Liver (tissue), 9 donors: ENCODE measurements around the gene ZNF530. TPM values are rescaled to one million over a fixed set of nuclear protein-coding genes. Genes with fewer than 3 reads are reported as not detected.

Experiments
- DNase-seq: peaks from one replicate; pipeline ENCODE4 v3.0.0-alpha.2; 2017; ENCODE audit warnings: low spot score
- H3K27ac ChIP-seq, 2 donors: one replicate each; pipeline ENCODE4 v1.7.0; 2013; ENCODE audit warnings: inconsistent platforms in 2 of 2, low read length in 2 of 2, control low read depth in 1 of 2, low read depth in 1 of 2, mild to moderate bottlenecking in 1 of 2
- H3K27me3 ChIP-seq, 4 donors: one replicate each; pipeline versions ENCODE4 v1.6.1 to v1.7.0; 2013; ENCODE audit warnings: low read length in 3 of 4, inconsistent platforms in 1 of 4, mild to moderate bottlenecking in 1 of 4, moderate library complexity in 1 of 4; ENCODE audit not compliant: control insufficient read depth in 4 of 4, insufficient read depth in 4 of 4
- H3K36me3 ChIP-seq, 4 donors: one replicate each; pipeline versions ENCODE4 v1.6.1 to v1.7.0; 2013; ENCODE audit warnings: low read length in 3 of 4, mild to moderate bottlenecking in 3 of 4, low read depth in 1 of 4, moderate library complexity in 1 of 4; ENCODE audit not compliant: control insufficient read depth in 4 of 4, insufficient read depth in 3 of 4
- H3K4me1 ChIP-seq, 4 donors: one replicate each; pipeline versions ENCODE4 v1.6.1 to v1.7.0; 2013; ENCODE audit warnings: low read length in 3 of 4, mild to moderate bottlenecking in 3 of 4, moderate library complexity in 1 of 4; ENCODE audit not compliant: control insufficient read depth in 4 of 4, insufficient read depth in 4 of 4
- H3K4me3 ChIP-seq, 3 donors: one replicate each; pipeline versions ENCODE4 v1.6.1 to v1.7.0; 2013; ENCODE audit warnings: low read length in 3 of 3, control low read depth in 1 of 3, low read depth in 1 of 3, mild to moderate bottlenecking in 1 of 3
- H3K9ac ChIP-seq, 2 donors: one replicate each; pipeline ENCODE4 v1.7.0; 2013; ENCODE audit warnings: low read length in 2 of 2, mild to moderate bottlenecking in 2 of 2, moderate library complexity in 2 of 2, control low read depth in 1 of 2, low read depth in 1 of 2
- H3K9me3 ChIP-seq, 4 donors: one replicate each; pipeline versions ENCODE4 v1.6.1 to v1.7.0; 2013; ENCODE audit warnings: low read length in 3 of 4; ENCODE audit not compliant: control insufficient read depth in 4 of 4
- EGR1 ChIP-seq, 2 donors: IDR thresholded peaks; 2 replicates each; pipeline ENCODE4 v1.6.1; 2016 to 2018; ENCODE audit warnings: antibody characterized with exemption in 2 of 2, low read depth in 2 of 2
- FOXA1 ChIP-seq: IDR thresholded peaks from 2 replicates; pipeline ENCODE4 v1.6.1; 2016; ENCODE audit warnings: antibody characterized with exemption
- FOXA2 ChIP-seq: IDR thresholded peaks from 2 replicates; pipeline ENCODE4 v1.6.1; 2016; ENCODE audit warnings: antibody characterized with exemption
- GABPA ChIP-seq, 2 donors: IDR thresholded peaks in 1 of 2; conservative IDR thresholded peaks in 1 of 2; 2 replicates each; pipeline ENCODE4 v1.6.1; 2016; ENCODE audit warnings: antibody characterized with exemption in 2 of 2, mild to moderate bottlenecking in 1 of 2, moderate library complexity in 1 of 2
- HNF4A ChIP-seq, 2 donors: conservative IDR thresholded peaks; 2 replicates each; pipeline ENCODE4 v1.6.1; 2016; ENCODE audit warnings: antibody characterized with exemption in 2 of 2, mild to moderate bottlenecking in 2 of 2
- HNF4G ChIP-seq: IDR thresholded peaks from 2 replicates; pipeline ENCODE4 v1.6.1; 2016; ENCODE audit warnings: antibody characterized with exemption
- JUND ChIP-seq, 2 donors: IDR thresholded peaks; 2 replicates each; pipeline ENCODE4 v1.6.1; 2016; ENCODE audit warnings: antibody characterized with exemption in 2 of 2
- NR2F2 ChIP-seq: IDR thresholded peaks from 2 replicates; pipeline ENCODE4 v1.6.1; 2016; ENCODE audit warnings: antibody characterized with exemption
- RAD21 ChIP-seq, 2 donors: IDR thresholded peaks; 2 replicates each; pipeline ENCODE4 v1.6.1; 2016; ENCODE audit warnings: antibody characterized with exemption in 2 of 2, mild to moderate bottlenecking in 2 of 2
- RXRA ChIP-seq, 2 donors: IDR thresholded peaks; 2 replicates each; pipeline ENCODE4 v1.6.1; 2017 to 2018; ENCODE audit warnings: antibody characterized with exemption in 2 of 2, mild to moderate bottlenecking in 1 of 2
- SP1 ChIP-seq: IDR thresholded peaks from 2 replicates; pipeline ENCODE4 v1.6.1; 2018; ENCODE audit warnings: antibody characterized with exemption, mild to moderate bottlenecking
- TAF1 ChIP-seq: conservative IDR thresholded peaks from 2 replicates; pipeline ENCODE4 v1.6.1; 2016; ENCODE audit warnings: antibody characterized with exemption, mild to moderate bottlenecking
- YY1 ChIP-seq: IDR thresholded peaks from 2 replicates; pipeline ENCODE4 v1.6.1; 2016; ENCODE audit warnings: antibody characterized with exemption, mild to moderate bottlenecking
- WGBS: extraction: QIAGEN DNeasy Blood & Tissue Kit; methylation state at CpG from one replicate; pipeline ENCODE4 v1.1.7; 2013; 5-methylcytosine and 5-hydroxymethylcytosine counted together
- polyA plus RNA-seq, 2 donors: library from polyadenylated mRNA; stranded (reverse) in 1 of 2; unstranded in 1 of 2; fragments of 200-250 nt in 1 of 2; fragments of >200 nt in 1 of 2; fragmentation: Nextera tagmentation in 1 of 2; extraction: Ambion mirVana in 1 of 2; gene quantifications; one replicate each; pipeline versions ENCODE4 v1.2.1 to v1.2.3, GENCODE V29; 2013 to 2015
- total RNA-seq, 2 donors: library from RNA; depleted of rRNA; stranded (reverse); fragments of >200 nt; gene quantifications; one replicate each; pipeline ENCODE4 v1.2.3, GENCODE V29; 2014
- TF ChIP-seq, protein P1 (sequence below): IDR thresholded peaks from 2 replicates; pipeline ENCODE4 v1.6.1; 2016; ENCODE audit warnings: antibody characterized with exemption
- TF ChIP-seq, protein P2 (sequence below): IDR thresholded peaks from 2 replicates; pipeline ENCODE4 v1.6.1; 2016; ENCODE audit warnings: antibody characterized with exemption
- TF ChIP-seq, protein P3 (sequence below): fragments of 150-350 bp; IDR thresholded peaks from 2 replicates; pipeline ENCODE4 v1.5.1; 2017; ENCODE audit warnings: improper control_type of control experiment, low read depth, low read length; ENCODE audit not compliant: missing input control
- TF ChIP-seq, protein P4 (sequence below): IDR thresholded peaks from 2 replicates; pipeline ENCODE4 v1.6.1; 2016; ENCODE audit warnings: antibody characterized with exemption
- TF ChIP-seq, protein P5 (sequence below): IDR thresholded peaks from 2 replicates; pipeline ENCODE4 v1.6.1; 2016; ENCODE audit warnings: antibody characterized with exemption, mild to moderate bottlenecking
- donor health status: healthy.
- donor health status: healthy.
- donor health status: healthy.
- donor health status: healthy.
- donor health status: healthy.

Gene ZNF530
- total RNA-seq: 1 to 10 TPM; 1.4 to 7.1 TPM
- 1 to 10 TPM in 1 of 2 donors, under 1 TPM in 1; 0.86 to 1.4 TPM for polyA plus RNA-seq

DNA sequence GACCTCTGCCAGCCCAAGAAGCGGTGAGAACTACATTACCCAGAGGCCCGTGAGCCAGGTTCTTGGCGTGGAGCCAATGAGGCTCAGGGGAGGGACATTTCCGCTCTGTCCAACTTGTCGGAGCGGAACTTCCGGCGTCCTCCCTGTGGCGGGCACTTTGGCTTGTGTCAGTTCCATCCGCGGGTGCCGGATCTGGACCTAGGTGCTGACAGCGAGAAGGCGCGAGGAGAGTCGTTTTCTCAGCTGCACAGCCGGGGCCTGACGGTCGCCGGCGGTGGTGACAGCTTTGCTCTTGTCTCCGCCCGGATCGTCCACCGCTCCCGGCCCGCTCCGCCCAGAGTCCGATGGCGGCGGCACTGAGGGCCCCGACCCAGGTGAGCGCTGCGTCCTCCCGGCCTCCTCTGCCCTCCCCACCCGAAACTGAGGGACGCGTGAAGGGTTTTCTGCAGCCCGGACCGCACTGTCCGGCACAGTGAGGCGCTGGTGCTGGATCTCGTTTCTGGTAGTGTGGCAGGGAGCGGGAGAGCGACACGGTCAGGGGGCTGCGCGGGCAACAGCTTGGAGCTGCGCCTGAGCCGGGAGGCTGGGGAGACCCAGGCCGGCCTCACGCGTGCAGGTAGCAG, at the start of gene ZNF530:
TSS of gene ZNF530 (plus strand) at position 125 of the 623 bp plus-strand sequence. CDS start 4,461 bp downstream, outside the sequence.
- peak; percentile 93 for DNase-seq
- Histone ChIP-seq H3K9ac (no peak within 1 kb of the TSS), H3K27me3 (no peaks in the 10 kb centered on the region), H3K4me1 (peaks cover 3 to 14% (median 9%) of the 10 kb centered on the region in 4 donors), H3K9me3 (peaks cover 5 to 36% (median 29%) of the 10 kb centered on the region in 4 donors), H3K36me3 (peaks cover 2 to 12% (median 11%) of the 10 kb centered on the region in 4 donors), H3K4me3 (peak within 1 kb of the TSS; percentile 60 to 95 (median 81)), H3K27ac (no peak within 1 kb of the TSS)
- under 1% methylated on average over 53 of the region's 53 CpGs for WGBS
- TF ChIP-seq RAD21 (IDR thresholded peaks at IDR 0.05) (peak; percentile 11 to 37), EGR1 (IDR thresholded peaks at IDR 0.05; ENCODE audit: low read depth in 2 of 2) (no peak), FOXA2 (no peak), YY1 (peak; percentile 83), JUND (IDR thresholded peaks at IDR 0.05) (no peak), TAF1 (no peak), HNF4A (conservative IDR thresholded peaks at IDR 0.05) (no peak), NR2F2 (no peak), RXRA (IDR thresholded peaks at IDR 0.05) (peak; percentile 26 to 29), SP1 (peak; percentile 11), FOXA1 (no peak), HNF4G (no peak), GABPA (IDR thresholded peaks at IDR 0.05 in 1 of 2, conservative IDR thresholded peaks at IDR 0.05 in 1 of 2) (peak; percentile 92 to 99)
- TF ChIP-seq, protein P1, sequence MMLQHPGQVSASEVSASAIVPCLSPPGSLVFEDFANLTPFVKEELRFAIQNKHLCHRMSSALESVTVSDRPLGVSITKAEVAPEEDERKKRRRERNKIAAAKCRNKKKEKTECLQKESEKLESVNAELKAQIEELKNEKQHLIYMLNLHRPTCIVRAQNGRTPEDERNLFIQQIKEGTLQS: no peak
- TF ChIP-seq, protein P2, sequence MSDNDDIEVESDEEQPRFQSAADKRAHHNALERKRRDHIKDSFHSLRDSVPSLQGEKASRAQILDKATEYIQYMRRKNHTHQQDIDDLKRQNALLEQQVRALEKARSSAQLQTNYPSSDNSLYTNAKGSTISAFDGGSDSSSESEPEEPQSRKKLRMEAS: peak; percentile 44
- TF ChIP-seq, protein P3, sequence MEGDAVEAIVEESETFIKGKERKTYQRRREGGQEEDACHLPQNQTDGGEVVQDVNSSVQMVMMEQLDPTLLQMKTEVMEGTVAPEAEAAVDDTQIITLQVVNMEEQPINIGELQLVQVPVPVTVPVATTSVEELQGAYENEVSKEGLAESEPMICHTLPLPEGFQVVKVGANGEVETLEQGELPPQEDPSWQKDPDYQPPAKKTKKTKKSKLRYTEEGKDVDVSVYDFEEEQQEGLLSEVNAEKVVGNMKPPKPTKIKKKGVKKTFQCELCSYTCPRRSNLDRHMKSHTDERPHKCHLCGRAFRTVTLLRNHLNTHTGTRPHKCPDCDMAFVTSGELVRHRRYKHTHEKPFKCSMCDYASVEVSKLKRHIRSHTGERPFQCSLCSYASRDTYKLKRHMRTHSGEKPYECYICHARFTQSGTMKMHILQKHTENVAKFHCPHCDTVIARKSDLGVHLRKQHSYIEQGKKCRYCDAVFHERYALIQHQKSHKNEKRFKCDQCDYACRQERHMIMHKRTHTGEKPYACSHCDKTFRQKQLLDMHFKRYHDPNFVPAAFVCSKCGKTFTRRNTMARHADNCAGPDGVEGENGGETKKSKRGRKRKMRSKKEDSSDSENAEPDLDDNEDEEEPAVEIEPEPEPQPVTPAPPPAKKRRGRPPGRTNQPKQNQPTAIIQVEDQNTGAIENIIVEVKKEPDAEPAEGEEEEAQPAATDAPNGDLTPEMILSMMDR: no peak
- TF ChIP-seq, protein P4, sequence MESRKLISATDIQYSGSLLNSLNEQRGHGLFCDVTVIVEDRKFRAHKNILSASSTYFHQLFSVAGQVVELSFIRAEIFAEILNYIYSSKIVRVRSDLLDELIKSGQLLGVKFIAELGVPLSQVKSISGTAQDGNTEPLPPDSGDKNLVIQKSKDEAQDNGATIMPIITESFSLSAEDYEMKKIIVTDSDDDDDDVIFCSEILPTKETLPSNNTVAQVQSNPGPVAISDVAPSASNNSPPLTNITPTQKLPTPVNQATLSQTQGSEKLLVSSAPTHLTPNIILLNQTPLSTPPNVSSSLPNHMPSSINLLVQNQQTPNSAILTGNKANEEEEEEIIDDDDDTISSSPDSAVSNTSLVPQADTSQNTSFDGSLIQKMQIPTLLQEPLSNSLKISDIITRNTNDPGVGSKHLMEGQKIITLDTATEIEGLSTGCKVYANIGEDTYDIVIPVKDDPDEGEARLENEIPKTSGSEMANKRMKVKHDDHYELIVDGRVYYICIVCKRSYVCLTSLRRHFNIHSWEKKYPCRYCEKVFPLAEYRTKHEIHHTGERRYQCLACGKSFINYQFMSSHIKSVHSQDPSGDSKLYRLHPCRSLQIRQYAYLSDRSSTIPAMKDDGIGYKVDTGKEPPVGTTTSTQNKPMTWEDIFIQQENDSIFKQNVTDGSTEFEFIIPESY: peak; percentile 27
- TF ChIP-seq, protein P5, sequence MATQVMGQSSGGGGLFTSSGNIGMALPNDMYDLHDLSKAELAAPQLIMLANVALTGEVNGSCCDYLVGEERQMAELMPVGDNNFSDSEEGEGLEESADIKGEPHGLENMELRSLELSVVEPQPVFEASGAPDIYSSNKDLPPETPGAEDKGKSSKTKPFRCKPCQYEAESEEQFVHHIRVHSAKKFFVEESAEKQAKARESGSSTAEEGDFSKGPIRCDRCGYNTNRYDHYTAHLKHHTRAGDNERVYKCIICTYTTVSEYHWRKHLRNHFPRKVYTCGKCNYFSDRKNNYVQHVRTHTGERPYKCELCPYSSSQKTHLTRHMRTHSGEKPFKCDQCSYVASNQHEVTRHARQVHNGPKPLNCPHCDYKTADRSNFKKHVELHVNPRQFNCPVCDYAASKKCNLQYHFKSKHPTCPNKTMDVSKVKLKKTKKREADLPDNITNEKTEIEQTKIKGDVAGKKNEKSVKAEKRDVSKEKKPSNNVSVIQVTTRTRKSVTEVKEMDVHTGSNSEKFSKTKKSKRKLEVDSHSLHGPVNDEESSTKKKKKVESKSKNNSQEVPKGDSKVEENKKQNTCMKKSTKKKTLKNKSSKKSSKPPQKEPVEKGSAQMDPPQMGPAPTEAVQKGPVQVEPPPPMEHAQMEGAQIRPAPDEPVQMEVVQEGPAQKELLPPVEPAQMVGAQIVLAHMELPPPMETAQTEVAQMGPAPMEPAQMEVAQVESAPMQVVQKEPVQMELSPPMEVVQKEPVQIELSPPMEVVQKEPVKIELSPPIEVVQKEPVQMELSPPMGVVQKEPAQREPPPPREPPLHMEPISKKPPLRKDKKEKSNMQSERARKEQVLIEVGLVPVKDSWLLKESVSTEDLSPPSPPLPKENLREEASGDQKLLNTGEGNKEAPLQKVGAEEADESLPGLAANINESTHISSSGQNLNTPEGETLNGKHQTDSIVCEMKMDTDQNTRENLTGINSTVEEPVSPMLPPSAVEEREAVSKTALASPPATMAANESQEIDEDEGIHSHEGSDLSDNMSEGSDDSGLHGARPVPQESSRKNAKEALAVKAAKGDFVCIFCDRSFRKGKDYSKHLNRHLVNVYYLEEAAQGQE: no peak
